HG03354 (cell line): ENCODE data around the gene SPAG16.
"Not testable (repeated sequence)": the region's sequence is repeated elsewhere in the genome, so short reads cannot be mapped to it uniquely, and the experiment has no call there.

Source experiments
- ATAC-seq: cut with Tn5 transposase; IDR thresholded peaks from one replicate; pipeline ENCODE4 v1.9.1; 2021; ENCODE audit warnings: mild to moderate bottlenecking; ENCODE audit not compliant: unreplicated experiment, poor library complexity, severe bottlenecking

The SPAG16 gene

GRCh38 chr2:213920014-213920413 is 635.8 kb downstream of the SPAG16 start:
- no peak for ATAC-seq

GRCh38 chr2:213923543-213923942 is 639.3 kb downstream of the SPAG16 start:
- ATAC-seq = peak; percentile 46

GRCh38 chr2:213934560-213934959 is 650.3 kb downstream of the SPAG16 start:
- ATAC-seq = peak; percentile 100

- ATAC-seq = no peak
These were observed 673.8 kb downstream of the SPAG16 start for GRCh38 chr2:213958086-213958485.

GRCh38 chr2:213959589-213959988 is 675.3 kb downstream of the SPAG16 start:
- peak; percentile 77 for ATAC-seq

GRCh38 chr2:213971536-213971935 is 687.3 kb downstream of the SPAG16 start:
- ATAC-seq = no peak

GRCh38 chr2:213980883-213981282 is 696.6 kb downstream of the SPAG16 start:
- no peak for ATAC-seq

GRCh38 chr2:213989207-213989606 is 704.9 kb downstream of the SPAG16 start:
- ATAC-seq = no peak

- no peak for ATAC-seq
These were observed 707.3 kb downstream of the SPAG16 start for GRCh38 chr2:213991453-213992108.

- no peak for ATAC-seq
These were observed 711.3 kb downstream of the SPAG16 start for GRCh38 chr2:213995400-213996105.

- not testable (repeated sequence) for ATAC-seq
These were observed 714.7 kb downstream of the SPAG16 start for GRCh38 chr2:213998976-213999375.

GRCh38 chr2:214004463-214004862 is 720.2 kb downstream of the SPAG16 start:
- ATAC-seq = no peak

- no peak for ATAC-seq
These were observed 721.1 kb downstream of the SPAG16 start for GRCh38 chr2:214005337-214005736.

- no peak for ATAC-seq
These were observed 722.3 kb downstream of the SPAG16 start for GRCh38 chr2:214006601-214007000.

GRCh38 chr2:214011676-214012075 is 727.4 kb downstream of the SPAG16 start:
- ATAC-seq = no peak

GRCh38 chr2:214014551-214015220 is 730.4 kb downstream of the SPAG16 start:
- no peak for ATAC-seq

GRCh38 chr2:214019229-214019972 is 735.1 kb downstream of the SPAG16 start:
- peak; percentile 46 for ATAC-seq

- ATAC-seq = no peak
These were observed 735.7 kb downstream of the SPAG16 start for GRCh38 chr2:214019973-214020345.

- ATAC-seq = no peak
These were observed 744.9 kb downstream of the SPAG16 start for GRCh38 chr2:214029190-214029589.

- no peak for ATAC-seq
These were observed 747.3 kb downstream of the SPAG16 start for GRCh38 chr2:214031566-214031965.
